ENCODE results near the gene HHAT.

HHAT gene

DNA sequence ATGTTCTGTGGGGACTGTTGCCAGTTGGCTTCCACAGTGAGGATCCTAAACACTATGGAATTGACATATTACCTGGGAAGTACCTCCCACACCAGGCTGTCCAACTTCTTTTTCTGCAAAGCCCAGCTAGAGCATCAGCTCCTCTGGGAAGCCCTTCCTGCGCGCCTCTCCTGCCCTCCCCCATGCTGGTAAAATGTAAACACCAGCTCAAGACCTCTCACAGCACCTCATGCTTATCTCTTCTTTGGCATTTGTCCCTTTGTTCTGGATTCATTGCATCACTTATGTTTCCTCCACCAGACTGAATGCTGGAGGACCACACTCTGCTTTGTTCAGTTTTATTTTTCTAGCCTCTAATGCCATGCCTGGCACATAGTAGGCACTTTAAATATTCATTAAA, 172.1 kb downstream of the HHAT start:
- DNase-seq: no peak

DNA sequence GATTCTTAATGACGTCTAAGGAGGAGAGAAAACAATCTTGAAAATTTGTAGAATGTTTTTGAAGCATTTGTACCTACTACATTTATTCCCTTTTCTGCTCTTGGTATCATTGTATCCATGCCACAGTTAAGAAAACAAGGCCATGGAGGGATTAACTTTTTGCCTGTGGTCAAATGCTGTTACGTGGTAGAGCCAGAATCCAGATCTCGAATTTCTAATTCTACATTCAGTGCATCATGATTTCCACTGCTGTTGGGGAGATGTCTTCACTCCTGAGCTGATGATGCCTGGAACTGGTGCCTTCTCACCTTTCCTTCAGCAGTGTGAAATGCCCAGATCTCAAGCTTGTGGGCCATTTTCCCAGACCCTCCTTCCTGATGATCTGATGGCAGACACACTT, 175.6 kb downstream of the HHAT start:
- DNase-seq: no peak

DNA sequence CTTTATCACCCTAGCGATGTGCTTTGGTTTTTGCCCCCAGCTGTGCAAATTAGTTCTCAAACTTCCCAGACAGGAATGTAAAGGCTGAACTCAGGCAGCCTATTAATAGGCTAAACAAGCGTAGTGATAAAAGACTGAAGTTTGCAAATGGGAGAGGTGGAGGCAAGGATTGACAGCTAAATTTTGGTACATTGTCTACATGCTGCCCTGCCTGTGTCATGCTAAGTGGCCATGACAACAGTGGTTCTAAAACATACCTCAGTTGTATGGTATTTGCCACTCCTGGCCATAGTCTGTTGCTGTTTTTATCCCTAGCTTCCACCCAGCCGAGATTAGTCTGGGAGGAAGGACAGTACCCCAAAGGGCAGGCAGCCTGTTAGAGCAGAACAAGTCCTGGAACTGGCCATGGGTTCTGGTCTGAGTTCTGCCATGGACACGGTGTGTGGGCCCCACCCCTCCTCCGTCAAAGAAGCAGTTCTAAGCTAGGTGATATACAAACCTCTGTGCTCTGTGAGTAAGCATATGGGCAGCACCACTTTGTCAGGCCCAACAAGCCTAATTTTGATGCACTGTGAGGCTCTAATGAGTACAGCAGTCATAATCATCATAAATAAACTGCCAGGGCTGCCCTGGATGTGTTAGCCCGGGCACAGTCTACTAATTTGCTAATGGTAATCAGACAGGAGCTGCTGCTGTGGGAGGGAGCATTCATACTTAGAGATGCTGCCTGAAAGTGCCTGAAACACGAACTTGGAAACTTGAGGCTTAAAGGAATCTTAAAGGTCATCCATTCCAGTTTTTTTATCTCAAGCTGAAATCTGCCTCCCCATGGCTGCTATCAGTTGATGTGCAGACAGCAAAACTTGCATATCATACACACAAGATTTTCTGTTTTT, 177.1 kb downstream of the HHAT start:
- DNase-seq: no peak

DNA sequence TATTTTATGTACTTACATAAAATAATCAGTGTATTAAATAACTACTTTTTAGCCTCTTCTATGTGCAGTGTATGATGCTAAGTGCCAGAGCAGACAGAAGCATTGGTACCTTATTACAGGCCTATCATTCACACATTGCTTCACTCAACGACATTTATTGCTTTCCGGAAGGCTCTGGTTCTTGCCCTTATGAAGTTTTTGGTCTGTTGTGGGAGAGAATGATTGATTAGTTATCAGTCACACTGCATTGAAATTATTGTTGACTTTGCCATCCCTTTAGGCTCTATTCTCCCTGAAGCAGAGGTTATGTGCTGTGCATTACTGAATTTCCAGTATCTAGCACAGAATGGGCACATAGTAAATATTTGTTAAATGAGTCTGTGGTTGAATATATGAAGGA, 178.0 kb downstream of the HHAT start:
- no peak for DNase-seq

DNA sequence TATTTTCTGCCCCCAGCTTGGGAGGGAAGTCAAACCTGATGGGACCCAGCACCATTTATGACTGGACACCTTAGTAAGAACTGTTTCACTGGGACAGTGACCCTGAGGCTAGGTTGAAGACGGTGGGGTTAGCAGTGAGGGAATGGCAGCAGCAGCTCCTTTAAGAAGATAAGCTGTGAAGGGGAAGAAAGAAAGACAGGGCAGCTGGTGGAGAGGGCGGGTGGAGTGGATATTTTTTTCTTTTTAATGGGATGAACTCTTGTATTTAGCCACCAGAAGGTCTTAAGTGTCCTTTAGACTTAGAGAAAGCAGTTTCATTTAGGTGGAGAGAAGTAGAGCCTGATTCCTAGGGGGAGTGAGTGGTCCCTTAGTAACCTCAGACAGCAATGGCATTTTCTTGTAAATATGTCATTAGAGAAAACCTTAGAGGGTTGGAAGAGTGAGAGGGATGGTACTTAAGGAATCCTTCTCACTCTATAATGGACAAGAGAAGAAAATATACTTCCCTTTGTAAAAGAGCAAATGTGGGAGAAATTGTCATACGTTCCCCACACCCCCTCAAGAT, 187.5 kb downstream of the HHAT start:
- DNase-seq: no peak

DNA sequence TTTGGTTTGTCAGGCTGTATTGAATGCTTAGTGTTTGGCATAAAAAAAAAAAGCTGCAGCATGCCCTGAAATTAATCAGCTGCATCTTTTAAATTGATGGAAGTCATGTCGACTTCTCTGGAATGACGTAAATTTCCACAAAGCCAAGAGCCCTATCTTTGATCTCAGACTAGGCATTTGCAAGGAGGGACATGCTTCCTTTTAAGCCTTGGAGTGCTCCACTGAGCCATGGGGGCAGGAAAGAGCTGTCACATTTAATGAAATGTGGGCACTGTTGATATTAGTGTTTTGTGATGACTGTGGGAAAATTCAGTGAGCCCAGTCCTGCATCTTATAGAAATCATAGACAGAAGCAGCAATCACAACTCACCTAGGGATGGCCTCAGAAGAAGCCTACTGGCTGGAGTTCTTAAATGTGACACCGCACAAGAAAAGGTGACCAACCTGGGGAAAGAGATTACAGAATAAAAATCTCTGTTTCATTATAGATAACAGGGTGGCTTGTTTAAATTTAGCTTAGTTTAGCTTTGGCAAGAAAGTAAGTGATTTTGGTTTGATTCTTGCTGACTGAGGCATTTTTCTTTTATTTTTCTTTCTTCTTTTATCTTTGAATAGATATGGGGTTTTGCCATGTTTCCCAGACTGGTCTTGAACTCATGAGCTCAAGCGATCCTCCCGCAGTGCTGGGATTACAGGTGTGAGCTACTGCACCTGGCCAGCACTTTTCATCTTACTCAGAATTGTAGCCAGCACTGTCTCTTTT, 188.2 kb downstream of the HHAT start:
- DNase-seq: no peak

DNA sequence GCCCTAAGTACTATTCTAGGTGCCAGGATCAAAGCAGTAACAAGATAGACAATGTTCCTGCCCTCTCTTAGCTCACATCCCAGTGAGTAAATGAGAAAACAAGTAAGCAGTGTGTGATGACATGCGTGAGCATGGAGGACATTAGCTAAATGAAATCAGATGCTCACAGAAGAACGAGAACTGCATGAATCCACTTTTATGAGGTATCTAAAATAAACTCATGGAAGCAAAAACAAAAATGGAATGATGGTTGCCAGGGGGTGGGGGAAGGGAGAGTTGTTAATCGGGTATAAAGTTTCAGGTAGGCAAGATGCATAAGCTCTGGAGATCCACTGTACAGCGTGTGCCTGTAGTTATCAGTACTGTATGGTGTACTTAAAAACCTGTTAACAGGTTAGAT, 195.1 kb downstream of the HHAT start:
- no peak for DNase-seq

DNA sequence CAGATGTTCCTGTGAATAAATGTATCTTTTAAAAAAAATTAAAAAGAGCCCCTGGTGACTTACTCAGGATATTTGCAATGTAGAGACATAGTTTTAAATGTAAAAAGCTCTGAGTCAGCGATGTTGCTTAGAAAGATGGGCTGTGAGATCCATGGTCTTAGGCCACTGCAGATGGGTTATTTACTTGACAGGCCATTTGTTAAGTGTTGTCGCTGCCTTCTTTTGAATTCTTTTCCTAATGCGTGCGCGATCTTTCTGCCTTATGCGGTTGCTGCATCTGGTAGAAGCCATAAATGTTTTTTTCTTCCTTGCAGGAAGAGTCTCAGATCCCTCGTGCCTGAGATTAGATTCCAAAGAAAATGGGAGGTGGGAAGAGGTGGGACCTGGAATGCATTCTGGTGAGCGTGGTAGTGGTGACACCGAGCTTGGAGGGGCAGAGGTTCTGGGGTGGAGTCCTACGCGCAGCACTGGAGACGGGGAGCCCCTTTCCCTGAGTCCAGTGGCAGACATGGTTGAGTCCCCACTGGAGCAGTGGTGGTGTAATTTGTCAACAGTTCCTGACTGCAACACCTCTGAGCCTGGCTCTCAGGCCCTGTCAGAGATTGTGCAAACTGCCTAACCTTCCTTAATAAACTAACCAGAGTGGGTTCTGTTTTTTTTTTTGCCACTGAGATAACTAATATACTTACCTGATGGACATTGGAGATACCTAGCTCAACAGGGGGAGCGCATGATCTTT, 197.2 kb downstream of the HHAT start:
- DNase-seq: no peak

DNA sequence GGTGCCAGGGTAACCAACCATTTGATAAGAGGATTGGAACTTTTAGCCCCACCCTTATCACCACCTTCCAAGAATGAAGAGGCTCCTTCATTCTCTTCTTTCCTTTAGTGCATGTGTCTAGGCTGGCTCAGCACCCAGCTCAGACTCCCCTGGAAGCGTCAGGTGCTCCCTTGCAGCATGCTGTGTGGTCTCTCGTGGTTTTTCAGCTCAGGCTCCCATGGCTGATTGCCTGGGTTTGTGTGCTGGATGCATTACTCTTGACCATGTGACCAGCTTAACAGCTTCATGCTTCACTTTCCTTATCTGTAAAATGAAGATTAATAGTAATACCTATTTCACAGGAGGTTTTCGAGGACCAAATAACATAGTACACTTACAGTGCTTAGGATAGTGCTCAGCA, 198.4 kb downstream of the HHAT start:
- no peak for DNase-seq

DNA sequence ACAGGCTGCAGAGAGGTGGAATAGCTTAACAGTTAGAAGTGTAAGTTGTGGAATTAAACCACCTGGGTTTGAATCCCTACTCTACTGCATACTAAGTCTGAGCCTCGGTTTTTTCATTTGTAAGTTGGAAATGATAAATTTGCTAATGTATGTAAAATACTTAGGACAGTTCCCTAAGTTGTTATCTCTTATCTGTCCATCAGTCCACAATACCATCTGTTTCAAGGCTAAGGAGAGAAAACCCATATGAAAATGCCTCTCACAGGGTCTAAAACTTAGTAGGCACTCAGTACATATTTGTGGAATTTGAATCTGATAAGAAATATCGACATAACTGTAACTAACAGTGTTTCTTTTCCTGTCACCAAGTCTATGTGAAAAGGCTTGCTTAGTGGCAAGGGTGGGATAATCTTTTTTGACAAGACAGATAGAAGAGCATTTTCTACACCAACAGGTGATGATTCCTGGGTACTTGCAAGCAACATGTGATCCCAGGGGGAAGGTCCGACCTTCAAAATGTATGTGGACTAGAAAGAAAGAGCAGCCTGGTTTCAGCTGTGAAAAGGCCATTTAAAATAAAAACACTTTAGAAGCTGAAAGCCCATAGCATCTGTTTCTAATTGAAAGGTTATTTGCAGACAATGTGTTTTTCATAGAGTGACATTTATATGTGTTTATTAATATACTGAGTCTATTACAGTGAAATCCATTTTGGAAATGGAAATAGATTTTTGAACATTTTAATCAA, 202.9 kb downstream of the HHAT start:
- no peak for DNase-seq

DNA sequence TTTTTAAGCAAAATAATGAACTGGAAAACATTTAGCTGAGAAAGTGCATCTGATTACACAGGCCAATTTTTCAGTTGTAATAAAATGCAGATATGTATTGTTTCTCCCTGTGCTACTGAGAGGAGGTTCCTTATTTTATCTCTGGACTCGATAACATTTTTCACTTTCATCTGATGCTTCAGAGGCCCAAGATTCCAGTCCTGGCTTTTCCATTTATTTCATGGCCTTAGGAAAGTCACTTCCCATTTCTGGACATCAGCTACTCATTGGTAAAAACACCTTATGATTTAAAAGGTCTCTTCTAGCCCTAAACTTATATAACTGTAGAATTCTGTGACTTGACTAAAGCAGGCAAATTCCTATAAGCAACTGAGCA, 203.5 kb downstream of the HHAT start:
- no peak for DNase-seq

DNA sequence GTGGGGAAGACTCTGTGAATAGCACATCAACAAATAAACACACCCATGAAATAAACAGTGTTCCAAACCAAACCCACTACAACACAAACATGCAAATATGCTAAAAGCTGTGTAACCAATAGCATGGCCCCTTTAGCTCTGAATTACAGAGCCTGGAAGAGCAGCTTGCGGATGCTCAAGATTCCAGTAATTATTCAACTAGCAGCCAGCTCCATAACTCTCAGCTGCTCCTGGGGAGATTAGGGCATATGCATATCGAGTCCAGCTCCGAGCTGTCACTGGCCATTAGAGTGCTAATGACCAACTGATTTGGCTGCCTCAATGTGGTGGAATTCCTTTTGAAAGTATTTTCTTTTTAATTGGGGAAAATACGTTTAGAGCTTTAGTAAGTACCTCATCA, 207.1 kb downstream of the HHAT start:
- no peak for DNase-seq

DNA sequence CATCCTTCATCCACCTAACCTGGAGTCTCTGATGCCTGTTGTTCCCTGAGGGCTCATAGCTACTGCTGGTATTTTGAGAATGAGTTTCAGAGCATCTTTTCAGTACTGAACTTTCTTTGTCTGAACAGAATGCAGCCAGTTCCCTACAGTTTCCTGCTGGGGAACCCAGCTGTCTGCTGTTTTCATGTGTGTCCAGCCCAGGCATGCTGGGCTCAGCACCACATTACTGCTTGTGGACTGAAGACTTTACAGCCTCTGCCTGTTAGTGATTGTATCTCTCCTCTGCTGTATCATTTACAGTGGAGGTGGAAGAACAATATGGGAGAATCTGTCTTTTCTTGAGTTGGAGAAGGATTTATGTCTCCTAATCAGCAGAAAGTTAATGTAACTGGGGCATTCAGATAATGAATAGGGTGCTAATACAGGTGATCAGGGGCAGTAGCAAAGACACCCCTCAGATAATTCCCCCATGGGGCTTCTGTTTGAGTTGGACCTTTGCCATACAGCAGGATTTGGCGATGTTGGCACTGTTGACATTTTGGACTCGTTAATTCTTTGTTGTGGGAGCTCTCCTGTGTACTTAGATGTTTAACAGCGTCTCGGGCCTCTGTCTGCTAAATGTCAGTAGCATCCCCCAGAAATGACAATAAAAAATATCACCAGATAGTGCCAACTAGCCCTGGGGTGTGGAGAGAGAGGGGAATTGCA, 207.7 kb downstream of the HHAT start:
- DNase-seq: peak in 1 of 2 experiments; percentile 73

DNA sequence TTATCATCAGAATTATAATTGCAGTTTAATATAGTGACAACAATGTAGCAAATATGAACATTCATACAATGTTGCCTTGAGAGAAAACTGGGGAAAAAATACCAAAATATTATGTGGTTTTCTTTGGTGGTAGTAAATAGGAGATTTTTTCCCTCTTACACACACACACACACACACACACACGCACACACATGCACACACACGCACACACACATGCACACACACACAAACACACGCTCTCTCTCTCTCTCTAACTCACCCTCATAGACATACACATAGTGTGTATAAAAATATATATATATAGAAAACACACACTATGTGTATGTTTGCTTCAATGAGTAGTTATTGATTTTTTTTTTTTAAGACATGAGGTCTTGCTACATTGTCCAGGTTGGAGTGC, 211.6 kb downstream of the HHAT start:
- no peak for DNase-seq

DNA sequence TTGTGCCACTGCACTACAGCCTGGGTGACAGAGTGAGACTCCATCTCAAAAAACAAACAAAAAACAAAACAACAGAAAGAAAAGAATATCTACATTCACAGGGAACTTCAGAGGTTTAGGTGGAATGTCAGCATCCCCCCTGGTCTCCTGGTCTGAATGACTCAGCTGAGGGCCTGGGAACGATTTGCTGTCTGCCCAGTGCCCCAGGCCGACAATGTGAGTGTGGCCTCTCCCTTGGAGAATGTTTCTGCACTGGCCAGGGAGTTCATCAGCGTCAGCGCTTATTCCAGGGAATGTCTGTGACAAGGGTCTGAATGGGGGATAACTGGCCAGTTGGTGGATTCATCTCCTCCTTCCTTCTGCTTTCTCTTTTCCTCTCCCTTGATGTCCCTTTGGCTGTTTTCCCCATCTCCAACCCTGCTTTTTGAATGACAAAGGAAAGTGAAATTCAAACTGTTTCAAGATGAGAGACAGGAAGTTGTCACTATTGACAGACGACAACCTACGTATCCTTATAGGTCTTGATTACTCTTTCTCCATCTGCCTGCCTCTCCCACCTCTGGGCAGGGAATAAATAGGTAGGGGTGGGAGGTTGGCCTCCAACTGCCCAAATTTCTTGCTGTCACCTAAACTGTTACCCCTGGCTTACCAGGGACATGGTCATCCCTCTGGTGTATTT, 213.1 kb downstream of the HHAT start:
- DNase-seq: no peak

DNA sequence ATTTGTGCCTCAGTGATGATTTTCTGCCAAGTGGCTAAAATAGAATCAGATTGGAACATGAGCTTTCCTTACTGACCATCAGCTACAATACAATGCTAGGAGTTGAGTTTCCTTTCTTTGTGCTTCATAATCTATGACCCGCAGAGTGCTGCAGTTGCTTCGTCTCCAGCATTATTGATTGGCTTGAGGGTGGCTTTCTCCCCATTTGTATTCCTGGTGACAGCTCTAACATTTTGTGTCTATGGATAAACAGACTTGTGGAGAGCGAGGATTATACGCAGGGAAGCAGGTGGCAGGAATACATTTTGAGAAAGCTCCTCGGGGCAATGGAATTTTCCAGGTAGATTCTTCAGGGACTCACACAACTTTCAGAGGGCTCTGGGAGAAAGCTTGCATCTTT, 223.2 kb downstream of the HHAT start:
- no peak for DNase-seq

DNA sequence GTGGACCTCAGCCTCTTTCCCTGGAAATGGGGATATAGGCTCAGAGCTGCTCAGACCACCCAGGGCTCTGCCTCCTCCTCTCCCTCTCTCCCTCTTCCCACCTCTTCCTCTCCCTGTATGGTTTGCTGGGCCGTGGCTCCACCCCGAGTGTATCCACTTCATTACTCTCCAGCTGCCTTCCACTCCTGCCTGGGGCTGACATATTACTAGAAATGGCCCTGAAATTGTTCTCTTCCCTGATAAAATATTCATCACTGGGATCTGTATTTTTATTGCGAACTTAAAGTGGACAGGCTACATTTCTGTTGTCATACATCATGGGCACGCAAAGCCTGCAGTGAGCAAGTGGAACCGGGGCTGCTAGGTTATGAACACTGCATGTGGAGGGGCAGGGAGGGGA, 225.0 kb downstream of the HHAT start:
- DNase-seq: no peak

DNA sequence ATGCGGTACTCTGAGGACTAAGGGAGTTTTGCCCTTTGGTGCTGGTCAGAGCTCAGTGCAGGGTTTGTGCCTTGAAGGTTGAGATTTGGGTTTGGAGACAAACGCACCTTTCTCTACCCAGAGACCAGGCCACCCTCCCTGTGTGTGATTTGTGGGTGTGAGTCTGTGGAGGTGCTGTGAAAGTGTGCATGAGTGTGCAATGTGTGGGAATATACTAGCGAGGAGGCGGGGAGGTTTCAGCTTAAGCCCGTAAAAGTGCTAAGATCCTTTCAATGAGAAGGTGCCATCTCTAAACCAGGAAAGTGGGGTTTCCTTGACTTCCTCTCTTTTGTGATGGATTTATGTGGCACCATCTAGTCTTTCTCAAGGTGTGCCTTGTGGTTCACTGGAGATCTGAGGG, 225.7 kb downstream of the HHAT start:
- no peak for DNase-seq

DNA sequence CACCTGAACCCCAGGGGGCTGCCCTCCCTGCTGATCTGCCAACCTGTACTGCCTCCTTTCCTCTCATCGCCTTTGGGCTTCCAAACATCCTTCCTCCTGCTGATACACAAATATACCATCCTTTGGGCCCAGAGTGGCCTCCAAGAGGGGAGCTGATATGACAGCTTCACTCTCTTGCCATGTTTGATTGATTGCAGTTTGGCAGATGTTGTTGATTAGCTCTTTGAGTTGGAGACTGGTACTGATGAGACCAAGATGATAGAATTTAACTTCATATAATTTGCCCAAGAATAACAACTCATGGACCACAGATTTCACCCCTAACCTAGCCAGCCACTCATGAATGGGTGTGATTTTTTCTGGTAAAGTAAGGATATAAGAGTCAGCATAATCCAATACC, 227.8 kb downstream of the HHAT start:
- DNase-seq: no peak

DNA sequence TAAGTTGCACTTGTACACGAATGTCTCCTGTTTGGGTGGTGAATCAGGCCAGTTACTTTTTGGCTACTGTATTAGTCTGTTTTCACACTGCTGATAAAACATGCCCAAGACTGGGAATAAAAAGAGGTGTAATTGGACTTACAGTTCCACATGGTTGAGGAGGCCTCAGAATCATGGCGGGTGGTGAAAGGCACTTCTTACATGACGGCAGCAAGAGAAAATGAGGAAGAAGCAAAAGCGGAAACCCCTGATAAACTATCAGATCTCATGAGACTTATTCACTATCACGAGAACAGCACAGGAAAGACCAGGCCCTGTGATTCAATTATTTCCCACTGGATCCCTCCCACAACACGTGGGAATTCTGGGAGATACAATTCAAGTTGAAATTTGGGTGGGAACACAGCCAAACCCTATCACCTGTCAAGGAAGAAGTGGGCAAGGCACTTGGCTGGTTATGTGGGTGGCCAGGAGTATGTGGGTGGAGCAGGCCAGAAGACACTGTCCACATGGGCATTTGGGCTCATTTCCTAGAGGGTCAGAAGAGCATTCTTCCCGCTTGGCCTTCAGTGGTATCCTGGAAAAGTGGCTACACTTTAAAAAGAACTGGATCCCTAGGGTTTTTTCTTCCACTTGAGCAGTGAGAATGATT, 228.8 kb downstream of the HHAT start:
- no peak for DNase-seq

DNA sequence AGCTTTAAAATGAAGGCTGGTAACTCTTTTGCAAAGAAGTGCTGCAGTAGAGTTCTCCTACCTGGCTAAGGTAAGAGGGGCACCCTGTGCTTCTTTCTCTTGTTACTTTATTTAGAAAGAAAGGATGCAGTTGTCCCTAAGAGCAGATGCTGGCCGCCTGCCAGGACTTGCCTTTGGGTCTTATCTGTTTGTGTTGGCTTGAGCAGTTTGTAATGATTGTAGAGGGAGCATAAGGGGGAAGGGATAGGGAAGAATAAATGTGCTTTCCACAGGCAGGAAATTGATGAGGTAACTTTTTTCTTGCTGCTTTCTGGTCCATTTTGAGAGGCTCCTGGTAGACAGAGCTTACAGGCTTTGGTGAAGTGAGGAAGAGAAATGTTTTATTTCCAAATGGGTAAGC, 229.6 kb downstream of the HHAT start:
- peak; percentile 20 to 63 for DNase-seq

Measured in NCI-H2081 (cell line).